Activated B cell treated with CpG ODN at 0.5 μM for 24 hours (primary cell): ENCODE data around the gene GLI3. TPM values are rescaled to one million over a fixed set of nuclear protein-coding genes. Genes with fewer than 3 reads are reported as not detected.

Experiments
- ATAC-seq: fragments of 200-7000 bp; cut with Tn5 transposase; one replicate; pipeline ENCODE4 v1.10.0; 2021; ENCODE audit warnings: low read depth, mild to moderate bottlenecking, moderate library complexity
- CTCF ChIA-PET: fragments of 350-600 bp; sonication (Branson Sonifier 250); formaldehyde crosslinking; loops from one replicate; lab custom pipeline; 2021; ENCODE audit warnings: antibody characterized with exemption; lab: Charles Lee
- POLR2A ChIA-PET: fragments of 350-600 bp; sonication (Branson Sonifier 250); formaldehyde crosslinking; loops from one replicate; lab custom pipeline; 2021; ENCODE audit warnings: antibody characterized with exemption; lab: Charles Lee
- DNase-seq: peaks from one replicate; pipeline ENCODE4 v3.0.0; 2022
- H3K27ac Mint-ChIP-seq: one replicate; pipeline ENCODE4 v1.8.0; 2020; ENCODE audit warnings: mixed read lengths
- H3K27me3 Mint-ChIP-seq: one replicate; pipeline ENCODE4 v1.8.0; 2021; ENCODE audit warnings: mixed read lengths
- H3K36me3 Mint-ChIP-seq: one replicate; pipeline ENCODE4 v1.8.0; 2021; ENCODE audit warnings: low read depth, mixed read lengths
- H3K4me1 Mint-ChIP-seq: one replicate; pipeline ENCODE4 v1.8.0; 2021; ENCODE audit warnings: mixed read lengths
- H3K4me3 Mint-ChIP-seq: one replicate; pipeline ENCODE4 v1.8.0; 2020; ENCODE audit warnings: mild to moderate bottlenecking, mixed read lengths
- H3K9me3 Mint-ChIP-seq: one replicate; pipeline ENCODE4 v1.8.0; 2020; ENCODE audit warnings: mixed read lengths
- CTCF ChIP-seq: fragments of 200-600 bp; IDR thresholded peaks from one replicate; pipeline ENCODE4 v1.8.0; 2022; ENCODE audit warnings: antibody characterized with exemption, mild to moderate bottlenecking
- intact Hi-C: fragments of 100-400 bp; cut with micrococcal nuclease; formaldehyde crosslinking; loops from one replicate; pipeline ENCODE4 v1.15.1; 2024
- total RNA-seq: library from RNA; stranded (reverse); gene quantifications from 2 replicates; pipeline ENCODE4 v1.2.3, GENCODE V29; 2022

The GLI3 gene
- total RNA-seq, 1 donor from 2014 or later = not detected

GRCh38 chr7:42029405-42029804, 207.6 kb downstream of the GLI3 start:
- H3K4me1 Mint-ChIP-seq = no peaks in the 10 kb centered on the region
- DNase-seq (no peak), ATAC-seq (no peak)
- H3K36me3 Mint-ChIP-seq = no peaks in the 10 kb centered on the region
- H3K27ac Mint-ChIP-seq = no peak overlapping the region
- TF ChIP-seq CTCF = no peak
- POLR2A ChIA-PET = no interaction called here
- intact Hi-C loops = no loop called here
- H3K9me3 Mint-ChIP-seq = no peaks in the 10 kb centered on the region
- H3K27me3 Mint-ChIP-seq = peaks cover 7% of the 10 kb centered on the region
- CTCF ChIA-PET = no interaction called here
- H3K4me3 Mint-ChIP-seq = no peak overlapping the region

GRCh38 chr7:42027521-42027920, 209.5 kb downstream of the GLI3 start:
- intact Hi-C loops = no loop called here
- Mint-ChIP-seq H3K4me1 (no peaks in the 10 kb centered on the region), H3K4me3 (no peak overlapping the region), H3K36me3 (no peaks in the 10 kb centered on the region), H3K27ac (no peak overlapping the region), H3K9me3 (no peaks in the 10 kb centered on the region), H3K27me3 (peaks cover 7% of the 10 kb centered on the region)
- DNase-seq (no peak), ATAC-seq (no peak)
- CTCF ChIA-PET = no interaction called here
- no peak for TF ChIP-seq CTCF
- POLR2A ChIA-PET = no interaction called here

GRCh38 chr7:42026622-42027197, 210.3 kb downstream of the GLI3 start:
- no peaks in the 10 kb centered on the region for H3K36me3 Mint-ChIP-seq
- no peaks in the 10 kb centered on the region for H3K4me1 Mint-ChIP-seq
- H3K27ac Mint-ChIP-seq = no peak overlapping the region
- intact Hi-C loops = no loop called here
- H3K27me3 Mint-ChIP-seq = peaks cover 7% of the 10 kb centered on the region
- H3K4me3 Mint-ChIP-seq = no peak overlapping the region
- H3K9me3 Mint-ChIP-seq = no peaks in the 10 kb centered on the region
- ChIA-PET CTCF (no interaction called here), POLR2A (no interaction called here)
- ATAC-seq (no peak), DNase-seq (no peak)
- TF ChIP-seq CTCF = no peak

- ChIA-PET POLR2A (no interaction called here), CTCF (no interaction called here)
- H3K4me3 Mint-ChIP-seq = no peak overlapping the region
- H3K9me3 Mint-ChIP-seq = no peaks in the 10 kb centered on the region
- no peak for TF ChIP-seq CTCF
- H3K27ac Mint-ChIP-seq = no peak overlapping the region
- DNase-seq = no peak
- no peak for ATAC-seq
- no peaks in the 10 kb centered on the region for H3K4me1 Mint-ChIP-seq
- intact Hi-C loops = no loop called here
- no peaks in the 10 kb centered on the region for H3K36me3 Mint-ChIP-seq
- peaks cover 7% of the 10 kb centered on the region for H3K27me3 Mint-ChIP-seq
Measured at GRCh38 chr7:42025635-42026375, 211.2 kb downstream of the GLI3 start.

- no peak overlapping the region for H3K4me3 Mint-ChIP-seq
- TF ChIP-seq CTCF = no peak
- intact Hi-C loops = no loop called here
- ChIA-PET CTCF (no interaction called here), POLR2A (no interaction called here)
- DNase-seq (no peak), ATAC-seq (no peak)
- no peaks in the 10 kb centered on the region for H3K9me3 Mint-ChIP-seq
- no peaks in the 10 kb centered on the region for H3K4me1 Mint-ChIP-seq
- H3K27me3 Mint-ChIP-seq = peaks cover 10% of the 10 kb centered on the region
- H3K27ac Mint-ChIP-seq = no peak overlapping the region
- no peaks in the 10 kb centered on the region for H3K36me3 Mint-ChIP-seq
Measured at GRCh38 chr7:42024537-42024936, 212.5 kb downstream of the GLI3 start.
